ENCODE measurements around the gene ECI2.
"Not testable (repeated sequence)": the region's sequence is repeated elsewhere in the genome, so short reads cannot be mapped to it uniquely, and the experiment has no call there.

Gene ECI2

DNA sequence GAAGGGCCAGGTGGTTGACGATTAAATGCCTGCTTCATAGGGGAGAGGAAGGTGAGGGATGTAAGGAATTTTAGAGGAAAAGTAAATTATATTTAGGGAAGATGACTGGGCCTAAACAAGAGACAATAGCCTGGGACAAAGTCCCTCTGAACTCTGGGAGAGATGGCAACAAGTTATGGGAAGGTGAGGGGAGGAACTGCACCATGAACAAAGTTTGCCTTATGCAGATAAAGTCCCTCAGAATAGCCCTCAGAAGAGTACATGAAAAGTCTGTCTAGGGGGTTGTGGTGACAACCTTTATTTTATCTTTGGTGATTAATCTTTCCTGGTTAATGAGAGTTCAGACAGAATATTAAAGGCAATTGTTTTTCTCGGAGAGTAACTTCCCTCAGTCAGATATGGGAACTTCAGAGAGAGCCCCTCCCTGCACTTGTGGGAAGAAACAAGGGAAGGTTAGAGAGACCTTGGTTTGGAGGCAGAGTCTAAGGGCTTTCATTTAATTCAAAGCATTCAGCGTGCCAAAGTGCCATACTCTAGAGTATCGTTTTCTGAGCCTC lies 29.3 kb downstream of the ECI2 start:
- DNase-seq (ENCODE audit: insufficient read length, low spot score), result no peak
- FAIRE-seq, result no peak

DNA sequence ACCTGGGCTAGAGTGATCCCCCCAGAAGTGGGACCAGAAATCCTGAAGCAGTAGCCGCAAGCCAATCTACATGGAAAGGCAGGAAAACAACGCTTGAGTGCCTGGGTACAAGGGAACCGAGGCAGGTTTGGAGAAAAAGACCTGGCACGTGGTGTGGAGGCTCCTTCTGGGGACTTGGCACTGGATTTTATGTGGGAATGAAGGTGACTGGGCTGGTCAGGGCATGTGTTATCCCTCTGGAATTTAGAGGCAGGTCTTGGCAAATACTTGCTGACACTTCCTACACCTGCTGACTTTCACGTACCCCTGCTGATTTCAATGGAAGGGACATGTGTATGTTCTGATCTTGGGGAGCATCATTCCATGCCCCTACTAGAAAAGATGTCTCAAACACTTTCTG lies 31.4 kb downstream of the ECI2 start:
- DNase-seq (ENCODE audit: insufficient read length, low spot score) (no peak), FAIRE-seq (no peak)

DNA sequence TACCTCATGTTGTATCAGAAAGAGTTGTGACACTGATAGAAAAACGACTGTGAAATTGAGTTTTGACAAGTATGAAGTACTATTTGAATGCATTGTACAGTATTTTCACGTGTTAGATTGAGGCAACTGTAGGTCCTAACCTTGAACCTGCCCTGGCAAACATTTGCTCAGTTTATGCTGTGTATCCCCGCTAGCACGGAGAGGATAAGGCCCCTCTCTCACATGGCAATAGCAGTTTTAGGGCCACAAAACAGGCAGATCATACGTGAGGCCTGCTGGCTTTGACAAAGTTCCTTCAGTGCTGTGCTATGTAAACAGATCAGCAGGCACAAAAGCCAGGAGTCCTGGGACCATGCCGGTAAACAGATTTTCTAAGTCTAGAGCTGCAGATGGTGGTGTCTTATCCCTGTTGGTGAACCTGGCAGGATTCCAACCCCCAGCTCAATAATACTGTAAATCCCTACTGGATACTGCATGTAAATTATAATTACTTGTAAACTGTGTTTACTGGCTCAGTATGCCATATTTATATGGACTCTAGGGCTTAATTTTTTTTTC lies 32.6 kb downstream of the ECI2 start:
- DNase-seq (ENCODE audit: insufficient read length, low spot score) (no peak), FAIRE-seq (no peak)

DNA sequence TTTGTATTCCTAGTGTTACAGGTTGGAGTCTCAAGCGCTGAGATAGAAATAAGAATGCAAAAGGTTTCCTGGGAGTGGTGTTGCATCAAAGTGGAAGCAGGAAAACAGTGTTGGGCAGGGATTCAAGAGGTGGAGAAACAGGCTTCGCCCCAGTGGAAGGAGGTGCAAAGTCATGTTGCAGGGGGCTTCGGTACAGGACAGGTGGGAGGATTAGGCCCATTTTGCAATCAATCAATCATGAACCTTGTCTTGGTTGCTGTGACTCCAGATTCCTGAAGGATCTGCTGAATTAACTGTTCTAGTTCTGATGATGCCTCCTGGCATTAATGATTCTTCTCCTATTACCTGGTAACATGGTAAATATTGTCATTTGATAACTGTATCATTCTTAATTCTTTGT lies 34.1 kb downstream of the ECI2 start:
- FAIRE-seq, result no peak
- no peak for DNase-seq (ENCODE audit: insufficient read length, low spot score)

DNA sequence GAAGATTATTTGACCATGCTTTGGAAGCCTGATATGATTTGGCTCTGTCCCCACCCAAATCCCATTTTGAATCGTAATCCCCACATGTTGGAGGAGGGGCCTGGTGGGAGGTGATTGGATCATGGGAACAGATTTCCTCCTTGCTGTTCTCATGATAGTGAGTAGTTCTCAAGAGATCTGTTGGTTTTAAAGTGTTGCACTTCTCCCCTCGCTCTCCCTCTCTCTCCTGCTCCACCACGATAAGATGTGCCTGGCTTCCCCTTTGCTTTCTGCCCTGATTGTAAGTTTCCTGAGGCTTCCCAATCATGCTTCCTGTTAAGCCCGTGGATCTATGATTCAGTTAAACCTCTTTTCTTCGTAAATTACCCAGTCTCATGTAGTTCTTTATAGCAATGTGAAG lies 34.7 kb downstream of the ECI2 start:
- no peak for FAIRE-seq
- DNase-seq (ENCODE audit: insufficient read length, low spot score), result no peak

DNA sequence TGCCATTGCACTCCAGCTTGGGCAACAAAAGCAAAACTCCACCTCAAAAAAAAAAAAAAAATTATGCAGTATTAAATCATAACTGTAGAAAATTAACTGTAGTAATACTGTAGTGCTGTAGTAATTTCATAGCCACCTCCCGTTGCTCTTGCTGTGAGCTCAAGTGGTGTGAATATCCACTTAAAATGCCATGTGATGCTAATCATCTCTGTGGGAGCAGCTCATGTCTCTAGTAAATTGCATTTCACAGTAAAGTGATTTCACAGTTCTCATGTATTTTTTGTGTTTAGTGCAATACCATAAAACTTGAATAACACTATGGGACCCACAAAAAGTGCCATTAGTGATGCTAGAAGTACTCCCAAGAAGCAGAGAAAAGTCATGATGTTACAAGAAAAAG lies 42.1 kb downstream of the ECI2 start:
- DNase-seq (ENCODE audit: insufficient read length, low spot score), result no peak
- no peak for FAIRE-seq

DNA sequence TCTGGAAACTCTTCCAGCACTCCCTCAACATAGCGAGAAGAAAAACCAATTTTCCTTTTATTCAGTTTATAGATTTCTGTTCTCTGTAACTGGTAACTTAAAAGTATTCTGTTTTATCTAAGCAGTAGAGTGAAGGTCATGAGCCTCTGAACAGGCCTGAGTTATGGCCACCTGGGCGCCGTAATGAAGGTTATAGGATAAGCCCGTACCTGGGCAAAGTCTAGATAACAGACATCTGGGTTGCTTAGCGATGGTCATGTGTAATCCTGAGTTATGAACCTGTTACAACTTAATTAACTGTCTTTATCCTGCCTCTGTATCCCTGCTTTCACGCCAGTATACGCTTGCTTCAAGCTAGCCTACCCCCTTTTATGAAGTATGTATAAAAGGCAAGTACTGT lies 43.4 kb downstream of the ECI2 start:
- FAIRE-seq (no peak), DNase-seq (ENCODE audit: insufficient read length, low spot score) (no peak)

DNA sequence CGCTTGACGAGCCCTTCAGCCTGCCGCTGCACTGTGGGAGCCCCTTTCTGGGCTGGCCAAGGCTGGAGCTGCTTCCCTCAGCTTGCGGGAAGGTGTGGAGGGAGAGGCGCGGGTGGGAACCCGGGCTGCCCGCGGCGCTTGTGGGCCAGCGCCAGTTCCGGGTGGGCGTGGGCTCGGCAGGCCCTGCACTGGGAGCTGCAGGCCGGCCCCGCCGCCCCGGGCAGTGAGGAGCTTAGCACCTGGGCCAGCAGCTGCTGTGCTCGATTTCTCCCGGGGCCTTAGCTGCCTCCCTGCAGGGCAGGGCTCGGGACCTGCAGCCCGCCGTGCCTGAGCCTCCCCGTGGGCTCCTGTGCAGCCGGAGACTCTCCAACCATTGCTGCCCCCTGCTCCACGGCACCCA lies 45.3 kb downstream of the ECI2 start:
- DNase-seq (ENCODE audit: insufficient read length, low spot score); FAIRE-seq: not testable (repeated sequence)

DNA sequence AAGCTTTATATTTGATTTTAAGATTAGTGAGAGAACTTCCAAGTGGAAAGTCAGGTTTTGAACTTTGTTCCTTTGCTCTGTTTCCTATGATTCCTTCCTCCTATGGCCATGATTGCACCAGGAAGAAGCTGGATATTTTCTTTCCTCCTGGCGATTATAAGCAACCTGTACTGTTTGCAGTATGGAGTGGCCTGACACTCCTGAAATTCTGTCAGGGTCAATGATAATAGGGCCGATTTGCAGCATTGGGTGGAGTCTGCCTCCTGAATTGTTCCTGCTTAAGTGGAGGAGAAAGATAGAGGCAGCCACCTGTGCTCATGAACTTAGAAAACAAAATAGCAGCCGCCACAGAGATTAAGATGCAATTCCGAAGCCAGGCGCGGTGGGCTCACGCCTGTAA lies 46.7 kb downstream of the ECI2 start:
- DNase-seq (ENCODE audit: insufficient read length, low spot score), result no peak

DNA sequence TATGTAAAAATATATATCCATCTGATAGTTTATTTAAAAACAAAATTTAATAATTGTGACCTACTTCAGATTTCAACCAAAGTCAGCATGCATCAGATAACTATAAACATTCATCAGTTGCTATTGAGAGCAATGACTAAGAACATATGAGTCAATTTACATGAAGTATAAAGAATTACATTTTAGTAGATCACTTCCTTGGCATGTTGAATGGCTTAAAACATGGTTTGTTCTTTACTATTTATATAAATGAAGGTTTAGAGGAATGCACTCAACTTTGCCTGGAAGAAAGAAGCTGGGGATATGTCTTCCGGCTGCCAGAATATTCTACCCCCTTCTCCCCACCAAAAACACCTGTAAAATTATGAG lies 50.1 kb downstream of the ECI2 start:
- DNase-seq (ENCODE audit: insufficient read length, low spot score) (no peak), FAIRE-seq (no peak)

More for the DNA sequence above, 46.7 kb downstream of the ECI2 start:
- FAIRE-seq, result no peak

DNA sequence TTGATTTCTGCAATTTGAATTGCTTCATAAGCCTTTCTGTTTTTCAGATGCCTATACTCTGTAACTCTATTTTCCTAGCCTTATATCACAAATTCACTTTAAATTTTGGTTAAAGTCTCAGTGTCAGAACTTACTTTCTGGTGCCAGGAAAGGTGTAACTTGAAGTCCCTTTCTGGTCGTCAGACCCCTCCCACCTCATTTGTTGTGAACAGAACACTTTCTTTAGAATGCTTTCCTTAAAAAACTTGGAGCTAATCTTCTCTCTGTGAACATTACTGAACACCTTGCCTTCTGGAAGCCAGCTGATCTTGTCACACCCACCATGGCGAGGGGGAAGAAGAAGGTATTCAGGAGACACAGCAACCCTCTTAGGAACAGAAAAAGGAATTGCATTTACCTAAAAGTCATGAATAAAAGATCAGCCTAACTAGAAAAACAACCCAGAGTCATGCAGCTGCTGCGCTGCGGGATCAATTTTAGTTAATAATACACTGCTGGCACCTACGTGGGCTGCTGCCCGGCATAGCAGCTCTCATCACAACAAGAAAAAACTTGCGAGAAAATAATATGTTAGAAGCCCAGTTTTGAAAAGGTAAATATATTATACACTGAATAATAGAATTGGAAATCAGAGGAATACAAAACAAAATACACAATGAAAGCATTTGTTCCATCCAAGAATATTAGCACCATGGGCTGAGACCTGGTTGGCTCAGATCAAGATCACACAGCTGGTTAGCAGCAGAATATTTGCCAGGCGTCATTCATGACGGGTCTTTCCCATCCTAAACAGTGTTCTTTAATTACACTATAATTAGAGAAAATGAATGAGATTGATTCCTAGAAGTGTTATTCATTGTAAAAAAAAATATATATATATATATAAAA lies 50.7 kb downstream of the ECI2 start:
- FAIRE-seq (peak; percentile 53), DNase-seq (ENCODE audit: insufficient read length, low spot score) (no peak)

DNA sequence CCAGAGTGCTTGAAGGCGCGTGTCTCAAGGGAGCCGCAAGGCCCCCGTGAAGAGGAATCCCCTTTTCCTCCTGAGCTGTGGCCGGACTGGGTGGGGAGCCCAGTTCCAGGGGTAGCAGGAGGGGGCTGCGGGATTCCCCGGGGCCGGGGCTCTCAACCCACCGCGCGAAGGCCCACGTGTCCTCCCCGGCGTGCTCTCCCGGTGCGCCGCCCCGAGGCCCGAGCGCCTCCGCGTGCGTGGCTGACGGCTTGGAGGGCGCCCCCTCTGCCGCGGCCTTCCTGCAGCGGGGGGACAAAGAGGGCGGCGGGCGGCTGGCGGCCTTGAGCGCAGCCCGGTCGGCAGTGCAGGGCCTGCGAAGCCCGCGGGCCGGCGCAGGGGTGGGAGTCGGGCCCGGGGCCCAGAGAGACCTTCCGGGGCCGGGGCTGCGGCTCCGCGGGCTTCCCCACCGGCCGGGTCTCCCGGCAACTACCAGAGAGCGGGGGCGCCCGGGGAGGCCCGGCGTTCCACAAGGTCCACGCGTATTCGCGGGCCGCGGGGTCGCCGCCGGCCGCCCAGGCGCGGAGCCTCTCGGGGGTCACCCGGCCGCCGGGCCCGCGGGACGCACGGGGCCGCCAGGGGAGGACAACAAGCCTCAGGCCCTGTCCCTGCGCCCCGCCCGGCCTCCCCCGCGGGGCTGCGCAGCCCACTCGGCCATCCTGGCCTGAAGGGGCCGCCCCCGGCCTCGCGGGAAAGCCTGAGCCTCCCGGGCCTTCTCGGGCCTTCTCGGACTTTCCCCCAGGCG lies 56.5 kb downstream of the ECI2 start, which contains the start of gene FAM217A:
Gene FAM217A, minus strand, starts transcription at position 447 of the 781 bp plus-strand sequence. CDS start 1,723 bp downstream, outside the sequence.
- no peak for FAIRE-seq
- no peak for DNase-seq (ENCODE audit: insufficient read length, low spot score)

DNA sequence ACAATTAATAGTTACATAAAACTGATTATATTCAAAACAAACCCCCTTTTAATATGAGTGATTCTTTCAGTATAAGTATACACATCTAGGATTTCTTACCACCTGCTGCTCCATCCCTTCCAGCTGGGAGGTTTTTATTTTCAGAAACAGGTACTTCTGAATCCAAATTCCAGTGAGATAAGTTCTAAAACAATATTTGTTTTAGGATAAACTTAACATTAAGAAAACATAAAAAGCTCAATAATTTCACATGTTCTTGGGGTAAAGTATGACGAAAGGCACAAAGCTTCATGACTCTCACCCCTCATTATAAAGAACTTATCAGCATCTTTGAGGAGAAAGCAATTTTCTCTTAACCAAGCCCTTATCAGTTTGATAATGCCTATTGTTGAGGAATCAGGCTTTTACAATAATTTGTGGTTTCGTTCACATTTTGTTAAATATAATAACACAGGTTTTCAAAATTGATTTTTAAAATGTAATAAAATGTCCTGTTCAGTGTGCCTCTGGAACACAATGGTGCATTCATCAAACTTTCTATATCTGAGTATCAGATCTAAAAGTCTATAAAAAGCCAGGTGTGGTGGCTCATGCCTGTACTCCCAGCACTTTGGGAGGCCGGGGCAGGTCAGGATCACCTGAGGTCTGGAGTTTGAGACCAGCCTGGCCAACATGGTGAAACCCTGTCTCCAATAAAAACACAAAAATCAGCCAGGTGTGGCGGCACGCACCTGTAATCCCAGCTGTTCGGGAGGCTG lies 60.7 kb downstream of the ECI2 start:
- FAIRE-seq, result no peak

DNA sequence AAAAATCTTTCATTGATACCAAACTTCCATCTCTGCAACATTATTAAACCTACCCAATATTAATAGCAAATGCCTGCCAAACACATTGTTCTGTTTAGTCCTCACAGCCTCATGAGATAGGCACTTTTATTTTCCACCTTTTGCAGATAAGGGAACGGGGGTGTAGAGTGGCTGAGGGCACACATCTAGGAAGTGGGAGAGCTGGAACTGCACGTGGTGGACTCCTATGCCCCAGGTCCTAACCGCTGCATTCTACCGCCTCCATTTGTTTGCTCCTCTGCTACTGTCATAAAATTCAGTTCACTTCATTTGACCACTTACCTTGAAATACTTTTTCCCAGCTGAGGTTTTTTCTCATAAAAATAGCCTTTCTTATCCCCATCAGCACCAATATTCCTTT lies 64.0 kb downstream of the ECI2 start:
- FAIRE-seq (no peak), DNase-seq (ENCODE audit: insufficient read length, low spot score) (no peak)

More for the DNA sequence above, 60.7 kb downstream of the ECI2 start:
- DNase-seq (ENCODE audit: insufficient read length, low spot score), result no peak

DNA sequence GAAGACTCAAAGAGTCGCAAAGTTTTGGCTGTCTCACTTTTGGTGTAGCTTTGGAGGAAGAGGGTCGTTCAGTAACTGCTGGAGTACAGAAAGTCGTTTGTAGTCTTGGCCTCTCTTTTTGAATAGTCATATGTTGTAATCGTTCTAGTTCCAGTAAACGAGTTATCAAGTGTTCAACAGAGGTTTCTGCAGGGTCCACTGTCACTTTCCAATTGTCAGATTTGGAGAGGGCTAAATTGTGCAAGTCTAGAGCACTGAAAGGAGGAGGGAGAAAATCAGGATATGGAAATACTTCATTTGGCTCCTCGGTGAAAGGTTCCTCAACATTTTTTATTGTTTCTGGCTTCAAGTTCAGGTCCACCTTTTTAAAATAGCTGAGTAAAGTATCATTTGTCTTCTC lies 66.2 kb downstream of the ECI2 start:
- FAIRE-seq, result no peak
- DNase-seq (ENCODE audit: insufficient read length, low spot score), result no peak

DNA sequence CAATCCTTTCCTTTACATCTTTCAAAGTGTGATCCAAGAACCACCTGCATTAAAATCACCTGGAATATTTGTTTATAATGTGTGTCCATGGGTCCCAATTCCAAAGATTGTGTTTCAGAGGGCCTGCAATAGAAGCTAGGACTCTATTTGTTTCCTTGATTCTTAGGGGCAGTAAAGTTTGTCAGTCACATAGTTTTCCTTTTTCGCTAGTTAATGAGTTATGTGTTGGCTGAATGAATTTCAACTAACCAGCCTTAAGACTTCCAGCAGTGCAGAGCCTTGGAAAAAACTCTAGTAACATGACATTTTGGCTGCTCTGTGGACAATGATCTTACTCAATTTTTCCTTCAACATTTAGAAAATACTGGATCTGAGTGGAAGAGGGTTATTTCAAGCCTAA lies 67.7 kb downstream of the ECI2 start:
- DNase-seq (ENCODE audit: insufficient read length, low spot score) (no peak), FAIRE-seq (peak; percentile 48)

DNA sequence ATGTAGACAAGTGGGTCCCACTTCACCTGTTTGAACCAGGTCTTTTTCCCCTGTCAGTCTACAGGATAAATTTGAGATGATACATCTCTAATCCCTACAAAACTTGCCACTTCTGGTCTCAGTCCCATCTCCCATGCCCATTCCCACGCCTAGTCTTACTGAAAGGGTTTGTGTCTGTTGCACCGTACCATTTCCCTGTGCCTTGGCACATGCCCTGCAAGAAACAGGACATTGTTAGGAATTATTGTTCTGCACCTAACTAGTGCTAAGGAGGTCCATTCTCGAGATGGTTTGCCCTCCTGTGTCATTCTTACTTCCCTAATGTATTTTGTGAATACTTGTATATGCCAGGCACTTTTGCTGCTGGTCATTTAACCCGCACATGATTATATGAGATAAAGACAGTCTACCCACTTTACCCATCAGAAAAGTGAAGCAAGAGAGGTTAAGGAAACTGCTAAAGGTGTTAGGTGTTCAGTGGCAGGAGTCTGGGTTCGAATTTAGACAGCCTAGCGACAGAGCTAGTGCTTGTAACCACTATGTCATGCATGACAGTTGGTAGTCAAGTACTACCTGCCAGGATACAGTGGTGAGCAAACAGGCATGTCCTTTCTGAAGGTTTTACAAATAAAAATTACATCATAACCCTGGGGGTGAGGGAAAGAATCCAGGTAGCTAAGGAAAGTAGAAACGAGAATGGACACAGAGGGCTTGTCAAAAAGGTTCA lies 69.2 kb downstream of the ECI2 start:
- DNase-seq (ENCODE audit: insufficient read length, low spot score) (no peak), FAIRE-seq (no peak)
